Measurements from ENCODE around the gene FHIT. TPM values are rescaled to one million over a fixed set of nuclear protein-coding genes. Genes with fewer than 3 reads are reported as not detected.

FHIT gene
- total RNA-seq, 1 donor from 2014 or later: 5.7 TPM

- H3K27me3 ChIP-seq: no peaks in the 10 kb centered on the region
- no peaks in the 10 kb centered on the region for H3K36me3 Mint-ChIP-seq
- DNase-seq (ENCODE audit: low spot score): no peak
Measured at GRCh38 chr3:60827666-60828065, 423.6 kb downstream of the FHIT start.

GRCh38 chr3:60826511-60826910 lies 424.7 kb downstream of the FHIT start:
- H3K9me3 Mint-ChIP-seq: peaks cover 10% of the 10 kb centered on the region
- H3K27ac Mint-ChIP-seq: no peak overlapping the region
- H3K36me3 Mint-ChIP-seq: no peaks in the 10 kb centered on the region
- DNase-seq (ENCODE audit: low spot score): no peak
- TF ChIP-seq EZH2 (IDR thresholded peaks at IDR 0.05) (no peak), CTCF (IDR thresholded peaks at IDR 0.05) (no peak), EZH2phosphoT487 (IDR thresholded peaks at IDR 0.05) (no peak)
- no peaks in the 10 kb centered on the region for H4K20me1 ChIP-seq (ENCODE audit: low read depth)
- no peak overlapping the region for H3K27ac ChIP-seq
- no peak overlapping the region for H3K9ac ChIP-seq
- H3K4me1 Mint-ChIP-seq: no peaks in the 10 kb centered on the region
- H3K27me3 Mint-ChIP-seq (ENCODE audit: insufficient read depth, low read depth): peaks cover 3% of the 10 kb centered on the region
- H3F3A ChIP-seq (ENCODE audit: low read depth): no peaks in the 10 kb centered on the region
- no peak overlapping the region for H3K4me3 ChIP-seq
- H3K79me2 ChIP-seq (ENCODE audit: low read depth): no peaks in the 10 kb centered on the region
- no peaks in the 10 kb centered on the region for H3K27me3 ChIP-seq
- peaks cover 4% of the 10 kb centered on the region for H3K9me3 ChIP-seq (ENCODE audit: low read depth)
- no peak overlapping the region for H3K4me3 Mint-ChIP-seq
- H3K4me2 ChIP-seq: no peak overlapping the region
- no peaks in the 10 kb centered on the region for H3K36me3 ChIP-seq
- no peaks in the 10 kb centered on the region for H3K4me1 ChIP-seq
- no peak overlapping the region for H2AFZ ChIP-seq (replicated peaks)

More at GRCh38 chr3:60827666-60828065, 423.6 kb downstream of the FHIT start:
- no peak overlapping the region for H3K9ac ChIP-seq
- H3K27ac ChIP-seq: no peak overlapping the region
- Mint-ChIP-seq H3K4me1 (no peaks in the 10 kb centered on the region), H3K27me3 (ENCODE audit: insufficient read depth, low read depth) (peaks cover 3% of the 10 kb centered on the region), H3K4me3 (no peak overlapping the region), H3K27ac (no peak overlapping the region), H3K9me3 (peaks cover 10% of the 10 kb centered on the region)
- no peak overlapping the region for H2AFZ ChIP-seq (replicated peaks)
- TF ChIP-seq EZH2phosphoT487 (IDR thresholded peaks at IDR 0.05): no peak
- no peak for TF ChIP-seq EZH2 (IDR thresholded peaks at IDR 0.05)
- TF ChIP-seq CTCF (IDR thresholded peaks at IDR 0.05): no peak
- no peaks in the 10 kb centered on the region for H3K4me1 ChIP-seq
- no peaks in the 10 kb centered on the region for H3F3A ChIP-seq (ENCODE audit: low read depth)
- H4K20me1 ChIP-seq (ENCODE audit: low read depth): no peaks in the 10 kb centered on the region
- no peaks in the 10 kb centered on the region for H3K79me2 ChIP-seq (ENCODE audit: low read depth)
- no peak overlapping the region for H3K4me3 ChIP-seq
- no peaks in the 10 kb centered on the region for H3K36me3 ChIP-seq
- H3K4me2 ChIP-seq: no peak overlapping the region
- H3K9me3 ChIP-seq (ENCODE audit: low read depth): peaks cover 4% of the 10 kb centered on the region

GRCh38 chr3:60812502-60812901 lies 438.8 kb downstream of the FHIT start:
- H3K36me3 ChIP-seq: no peaks in the 10 kb centered on the region
- H3K4me1 Mint-ChIP-seq: no peaks in the 10 kb centered on the region
- no peaks in the 10 kb centered on the region for H4K20me1 ChIP-seq (ENCODE audit: low read depth)
- no peak overlapping the region for H2AFZ ChIP-seq (replicated peaks)
- no peak overlapping the region for H3K4me2 ChIP-seq
- no peak overlapping the region for H3K4me3 ChIP-seq
- H3K79me2 ChIP-seq (ENCODE audit: low read depth): no peaks in the 10 kb centered on the region
- TF ChIP-seq EZH2 (IDR thresholded peaks at IDR 0.05): no peak
- no peaks in the 10 kb centered on the region for H3K9me3 ChIP-seq (ENCODE audit: low read depth)
- H3K27me3 Mint-ChIP-seq (ENCODE audit: insufficient read depth, low read depth): no peaks in the 10 kb centered on the region
- H3K9ac ChIP-seq: no peak overlapping the region
- H3F3A ChIP-seq (ENCODE audit: low read depth): no peaks in the 10 kb centered on the region
- no peaks in the 10 kb centered on the region for H3K27me3 ChIP-seq
- H3K4me3 Mint-ChIP-seq: no peak overlapping the region
- DNase-seq (ENCODE audit: low spot score): no peak
- H3K27ac ChIP-seq: no peak overlapping the region
- no peak overlapping the region for H3K27ac Mint-ChIP-seq
- H3K4me1 ChIP-seq: no peaks in the 10 kb centered on the region
- H3K36me3 Mint-ChIP-seq: no peaks in the 10 kb centered on the region
- peaks cover 11% of the 10 kb centered on the region for H3K9me3 Mint-ChIP-seq

GRCh38 chr3:60810881-60811280 lies 440.4 kb downstream of the FHIT start:
- DNase-seq (ENCODE audit: low spot score): no peak
- H3F3A ChIP-seq (ENCODE audit: low read depth): no peaks in the 10 kb centered on the region
- no peaks in the 10 kb centered on the region for H3K36me3 Mint-ChIP-seq
- no peak overlapping the region for H3K9ac ChIP-seq
- H4K20me1 ChIP-seq (ENCODE audit: low read depth): no peaks in the 10 kb centered on the region
- no peak overlapping the region for H3K4me3 Mint-ChIP-seq
- H3K4me3 ChIP-seq: no peak overlapping the region
- TF ChIP-seq CTCF (IDR thresholded peaks at IDR 0.05) (no peak), EZH2 (IDR thresholded peaks at IDR 0.05) (no peak), EZH2phosphoT487 (IDR thresholded peaks at IDR 0.05) (no peak)
- no peaks in the 10 kb centered on the region for H3K4me1 Mint-ChIP-seq
- no peak overlapping the region for H3K27ac Mint-ChIP-seq
- H3K27me3 ChIP-seq: no peaks in the 10 kb centered on the region
- no peak overlapping the region for H3K27ac ChIP-seq
- H3K79me2 ChIP-seq (ENCODE audit: low read depth): no peaks in the 10 kb centered on the region
- no peak overlapping the region for H3K4me2 ChIP-seq
- H3K4me1 ChIP-seq: no peaks in the 10 kb centered on the region
- peaks cover 2% of the 10 kb centered on the region for H3K9me3 Mint-ChIP-seq
- no peaks in the 10 kb centered on the region for H3K9me3 ChIP-seq (ENCODE audit: low read depth)
- H2AFZ ChIP-seq (replicated peaks): no peak overlapping the region
- H3K36me3 ChIP-seq: no peaks in the 10 kb centered on the region
- no peaks in the 10 kb centered on the region for H3K27me3 Mint-ChIP-seq (ENCODE audit: insufficient read depth, low read depth)

Data from neural progenitor cell (in vitro differentiated cells).